ENCODE measurements around the gene COL18A1.

The COL18A1 gene

DNA sequence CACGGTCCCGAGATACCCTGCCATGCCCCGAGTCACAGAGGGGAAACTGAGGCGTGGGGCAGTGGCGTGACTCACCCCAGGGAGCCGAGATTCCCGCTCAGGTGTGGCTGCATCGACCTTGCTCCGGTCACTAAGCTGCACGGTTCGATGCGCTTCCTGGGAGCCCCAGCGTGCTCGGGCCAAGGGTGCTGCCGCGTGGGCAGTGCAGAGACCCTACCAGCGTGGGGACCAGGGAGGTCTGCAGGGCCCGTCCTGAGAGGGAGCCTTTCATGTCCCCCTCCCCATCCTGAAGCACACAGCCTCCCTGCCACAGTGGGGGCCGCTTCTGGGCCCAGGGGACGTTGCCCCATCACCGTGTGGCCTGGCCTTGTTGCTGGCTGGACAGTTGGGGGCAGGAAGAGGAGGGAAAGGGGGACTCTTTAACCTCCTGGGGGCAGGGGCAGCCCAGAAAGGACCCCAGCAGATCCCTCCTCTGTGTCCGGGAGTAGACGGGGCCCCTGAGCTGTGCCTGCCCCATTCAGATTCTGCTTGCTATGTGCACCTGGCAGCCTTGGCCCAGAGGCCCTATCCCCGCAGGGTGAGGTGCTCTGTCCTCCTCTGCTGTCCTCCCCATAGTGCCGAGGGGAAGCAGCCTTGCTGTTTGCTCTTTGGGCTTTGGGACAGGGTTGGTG lies 52.3 kb downstream of the COL18A1 start:
- ATAC-seq: no peak
- TF ChIP-seq ISL1 (CRISPR knock-in tag; IDR thresholded peaks at IDR 0.05) (no peak), ZFP30 (CRISPR knock-in tag; IDR thresholded peaks at IDR 0.05) (no peak), BACH2 (CRISPR knock-in tag; IDR thresholded peaks at IDR 0.05; ENCODE audit: borderline replicate concordance) (no peak), ZNF8 (CRISPR knock-in tag; IDR thresholded peaks at IDR 0.05) (no peak), TOX (CRISPR knock-in tag; IDR thresholded peaks at IDR 0.05; ENCODE audit: borderline replicate concordance) (no peak), CSDC2 (CRISPR knock-in tag; IDR thresholded peaks at IDR 0.05) (no peak), ZNF565 (CRISPR knock-in tag; conservative IDR thresholded peaks at IDR 0.05; ENCODE audit: low read depth) (no peak)
- TF ChIP-seq, protein P1, sequence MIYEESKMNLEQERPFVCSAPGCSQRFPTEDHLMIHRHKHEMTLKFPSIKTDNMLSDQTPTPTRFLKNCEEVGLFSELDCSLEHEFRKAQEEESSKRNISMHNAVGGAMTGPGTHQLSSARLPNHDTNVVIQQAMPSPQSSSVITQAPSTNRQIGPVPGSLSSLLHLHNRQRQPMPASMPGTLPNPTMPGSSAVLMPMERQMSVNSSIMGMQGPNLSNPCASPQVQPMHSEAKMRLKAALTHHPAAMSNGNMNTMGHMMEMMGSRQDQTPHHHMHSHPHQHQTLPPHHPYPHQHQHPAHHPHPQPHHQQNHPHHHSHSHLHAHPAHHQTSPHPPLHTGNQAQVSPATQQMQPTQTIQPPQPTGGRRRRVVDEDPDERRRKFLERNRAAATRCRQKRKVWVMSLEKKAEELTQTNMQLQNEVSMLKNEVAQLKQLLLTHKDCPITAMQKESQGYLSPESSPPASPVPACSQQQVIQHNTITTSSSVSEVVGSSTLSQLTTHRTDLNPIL (CRISPR knock-in tag; IDR thresholded peaks at IDR 0.05; ENCODE audit: low read depth): no peak
- TF ChIP-seq, protein P2, sequence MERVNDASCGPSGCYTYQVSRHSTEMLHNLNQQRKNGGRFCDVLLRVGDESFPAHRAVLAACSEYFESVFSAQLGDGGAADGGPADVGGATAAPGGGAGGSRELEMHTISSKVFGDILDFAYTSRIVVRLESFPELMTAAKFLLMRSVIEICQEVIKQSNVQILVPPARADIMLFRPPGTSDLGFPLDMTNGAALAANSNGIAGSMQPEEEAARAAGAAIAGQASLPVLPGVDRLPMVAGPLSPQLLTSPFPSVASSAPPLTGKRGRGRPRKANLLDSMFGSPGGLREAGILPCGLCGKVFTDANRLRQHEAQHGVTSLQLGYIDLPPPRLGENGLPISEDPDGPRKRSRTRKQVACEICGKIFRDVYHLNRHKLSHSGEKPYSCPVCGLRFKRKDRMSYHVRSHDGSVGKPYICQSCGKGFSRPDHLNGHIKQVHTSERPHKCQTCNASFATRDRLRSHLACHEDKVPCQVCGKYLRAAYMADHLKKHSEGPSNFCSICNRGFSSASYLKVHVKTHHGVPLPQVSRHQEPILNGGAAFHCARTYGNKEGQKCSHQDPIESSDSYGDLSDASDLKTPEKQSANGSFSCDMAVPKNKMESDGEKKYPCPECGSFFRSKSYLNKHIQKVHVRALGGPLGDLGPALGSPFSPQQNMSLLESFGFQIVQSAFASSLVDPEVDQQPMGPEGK (CRISPR knock-in tag; IDR thresholded peaks at IDR 0.05; ENCODE audit: borderline replicate concordance): no peak

DNA sequence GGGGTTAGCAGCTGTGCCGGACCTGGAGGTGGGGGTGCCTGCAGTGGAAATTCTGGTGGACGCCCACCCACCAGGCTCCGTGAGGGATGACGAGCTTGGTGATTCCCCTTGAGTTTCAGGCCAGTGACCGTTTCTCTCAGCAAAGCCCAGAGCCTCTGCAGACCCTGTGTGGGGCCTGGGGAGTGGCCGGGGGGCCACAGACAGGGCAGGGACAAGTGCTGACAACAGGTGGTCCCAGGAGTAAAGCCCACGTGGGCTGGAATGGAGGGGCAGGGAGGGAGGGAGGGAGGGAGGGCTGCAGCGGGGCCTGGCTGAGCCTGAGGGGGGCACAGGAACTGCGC lies 52.8 kb downstream of the COL18A1 start:
- no peak for TF ChIP-seq SNAI2 (CRISPR knock-in tag; IDR thresholded peaks at IDR 0.05)
- ATAC-seq: no peak

DNA sequence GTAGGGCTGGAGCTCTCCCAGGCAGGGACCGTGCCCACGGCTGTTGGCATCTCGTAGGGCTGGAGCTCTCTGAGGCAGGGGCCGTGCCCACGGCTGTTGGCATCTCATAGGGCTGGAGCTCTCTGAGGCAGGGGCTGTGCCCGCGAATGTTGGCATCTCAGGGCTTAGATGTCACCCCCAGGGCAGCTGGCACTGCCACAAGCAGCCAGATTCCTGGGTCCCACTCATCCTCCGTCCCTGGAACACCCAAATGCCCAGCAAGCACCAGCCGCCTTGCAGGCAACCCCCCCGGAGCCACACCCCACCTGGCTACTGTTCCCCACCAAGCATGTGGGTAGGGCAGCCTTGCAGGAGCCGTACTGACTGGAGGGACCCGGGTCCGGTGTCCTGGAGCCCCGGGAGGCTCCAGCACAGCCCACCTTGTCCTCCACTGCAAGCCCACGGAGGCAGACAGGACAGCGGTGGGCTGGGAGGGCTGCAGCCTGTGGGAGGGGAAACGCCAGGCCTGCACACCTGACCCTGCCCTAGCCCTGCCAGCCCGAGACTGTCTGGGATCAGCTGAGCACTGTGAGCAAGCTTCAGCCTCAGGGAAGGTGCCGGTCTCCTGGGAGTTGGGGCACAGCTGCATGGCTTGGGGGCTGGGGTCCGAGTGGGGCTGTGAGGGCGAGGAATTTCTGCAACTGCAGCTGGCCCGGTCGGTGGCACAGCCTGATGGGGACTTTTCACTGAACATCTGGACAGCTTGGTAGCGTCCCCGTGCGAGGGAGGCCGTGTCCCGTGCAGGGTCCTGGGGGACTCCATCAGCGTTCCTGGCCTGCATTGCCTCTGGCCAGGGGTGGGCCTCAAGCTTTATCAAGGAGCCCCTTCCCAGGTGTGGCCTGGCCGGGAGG lies 53.6 kb downstream of the COL18A1 start:
- no peak for TF ChIP-seq ZNF565 (CRISPR knock-in tag; conservative IDR thresholded peaks at IDR 0.05; ENCODE audit: low read depth)
- no peak for TF ChIP-seq SNAI2 (CRISPR knock-in tag; IDR thresholded peaks at IDR 0.05)
- TF ChIP-seq ISL1 (CRISPR knock-in tag; IDR thresholded peaks at IDR 0.05): no peak
- TF ChIP-seq ARNTL (CRISPR knock-in tag; IDR thresholded peaks at IDR 0.05; ENCODE audit: borderline replicate concordance, low read depth): no peak
- no peak for TF ChIP-seq BACH2 (CRISPR knock-in tag; IDR thresholded peaks at IDR 0.05; ENCODE audit: borderline replicate concordance)
- no peak for TF ChIP-seq ZFP3 (CRISPR knock-in tag; IDR thresholded peaks at IDR 0.05)
- TF ChIP-seq, protein P3, sequence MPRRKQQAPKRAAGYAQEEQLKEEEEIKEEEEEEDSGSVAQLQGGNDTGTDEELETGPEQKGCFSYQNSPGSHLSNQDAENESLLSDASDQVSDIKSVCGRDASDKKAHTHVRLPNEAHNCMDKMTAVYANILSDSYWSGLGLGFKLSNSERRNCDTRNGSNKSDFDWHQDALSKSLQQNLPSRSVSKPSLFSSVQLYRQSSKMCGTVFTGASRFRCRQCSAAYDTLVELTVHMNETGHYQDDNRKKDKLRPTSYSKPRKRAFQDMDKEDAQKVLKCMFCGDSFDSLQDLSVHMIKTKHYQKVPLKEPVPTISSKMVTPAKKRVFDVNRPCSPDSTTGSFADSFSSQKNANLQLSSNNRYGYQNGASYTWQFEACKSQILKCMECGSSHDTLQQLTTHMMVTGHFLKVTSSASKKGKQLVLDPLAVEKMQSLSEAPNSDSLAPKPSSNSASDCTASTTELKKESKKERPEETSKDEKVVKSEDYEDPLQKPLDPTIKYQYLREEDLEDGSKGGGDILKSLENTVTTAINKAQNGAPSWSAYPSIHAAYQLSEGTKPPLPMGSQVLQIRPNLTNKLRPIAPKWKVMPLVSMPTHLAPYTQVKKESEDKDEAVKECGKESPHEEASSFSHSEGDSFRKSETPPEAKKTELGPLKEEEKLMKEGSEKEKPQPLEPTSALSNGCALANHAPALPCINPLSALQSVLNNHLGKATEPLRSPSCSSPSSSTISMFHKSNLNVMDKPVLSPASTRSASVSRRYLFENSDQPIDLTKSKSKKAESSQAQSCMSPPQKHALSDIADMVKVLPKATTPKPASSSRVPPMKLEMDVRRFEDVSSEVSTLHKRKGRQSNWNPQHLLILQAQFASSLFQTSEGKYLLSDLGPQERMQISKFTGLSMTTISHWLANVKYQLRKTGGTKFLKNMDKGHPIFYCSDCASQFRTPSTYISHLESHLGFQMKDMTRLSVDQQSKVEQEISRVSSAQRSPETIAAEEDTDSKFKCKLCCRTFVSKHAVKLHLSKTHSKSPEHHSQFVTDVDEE (CRISPR knock-in tag; IDR thresholded peaks at IDR 0.05): no peak
- no peak for TF ChIP-seq ZNF70 (CRISPR knock-in tag; IDR thresholded peaks at IDR 0.05)
- TF ChIP-seq, protein P4, sequence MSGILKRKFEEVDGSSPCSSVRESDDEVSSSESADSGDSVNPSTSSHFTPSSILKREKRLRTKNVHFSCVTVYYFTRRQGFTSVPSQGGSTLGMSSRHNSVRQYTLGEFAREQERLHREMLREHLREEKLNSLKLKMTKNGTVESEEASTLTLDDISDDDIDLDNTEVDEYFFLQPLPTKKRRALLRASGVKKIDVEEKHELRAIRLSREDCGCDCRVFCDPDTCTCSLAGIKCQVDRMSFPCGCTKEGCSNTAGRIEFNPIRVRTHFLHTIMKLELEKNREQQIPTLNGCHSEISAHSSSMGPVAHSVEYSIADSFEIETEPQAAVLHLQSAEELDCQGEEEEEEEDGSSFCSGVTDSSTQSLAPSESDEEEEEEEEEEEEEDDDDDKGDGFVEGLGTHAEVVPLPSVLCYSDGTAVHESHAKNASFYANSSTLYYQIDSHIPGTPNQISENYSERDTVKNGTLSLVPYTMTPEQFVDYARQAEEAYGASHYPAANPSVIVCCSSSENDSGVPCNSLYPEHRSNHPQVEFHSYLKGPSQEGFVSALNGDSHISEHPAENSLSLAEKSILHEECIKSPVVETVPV (CRISPR knock-in tag; IDR thresholded peaks at IDR 0.05): no peak
- no peak for TF ChIP-seq ZC3H10 (CRISPR knock-in tag; IDR thresholded peaks at IDR 0.05)
- no peak for TF ChIP-seq PPARA (CRISPR knock-in tag; IDR thresholded peaks at IDR 0.05; ENCODE audit: borderline replicate concordance)
- TF ChIP-seq ZFP30 (CRISPR knock-in tag; IDR thresholded peaks at IDR 0.05): no peak
- no peak for TF ChIP-seq CSDC2 (CRISPR knock-in tag; IDR thresholded peaks at IDR 0.05)
- TF ChIP-seq, protein P5, sequence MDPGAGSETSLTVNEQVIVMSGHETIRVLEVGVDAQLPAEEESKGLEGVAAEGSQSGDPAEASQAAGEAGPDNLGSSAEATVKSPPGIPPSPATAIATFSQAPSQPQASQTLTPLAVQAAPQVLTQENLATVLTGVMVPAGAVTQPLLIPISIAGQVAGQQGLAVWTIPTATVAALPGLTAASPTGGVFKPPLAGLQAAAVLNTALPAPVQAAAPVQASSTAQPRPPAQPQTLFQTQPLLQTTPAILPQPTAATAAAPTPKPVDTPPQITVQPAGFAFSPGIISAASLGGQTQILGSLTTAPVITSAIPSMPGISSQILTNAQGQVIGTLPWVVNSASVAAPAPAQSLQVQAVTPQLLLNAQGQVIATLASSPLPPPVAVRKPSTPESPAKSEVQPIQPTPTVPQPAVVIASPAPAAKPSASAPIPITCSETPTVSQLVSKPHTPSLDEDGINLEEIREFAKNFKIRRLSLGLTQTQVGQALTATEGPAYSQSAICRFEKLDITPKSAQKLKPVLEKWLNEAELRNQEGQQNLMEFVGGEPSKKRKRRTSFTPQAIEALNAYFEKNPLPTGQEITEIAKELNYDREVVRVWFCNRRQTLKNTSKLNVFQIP (CRISPR knock-in tag; IDR thresholded peaks at IDR 0.05; ENCODE audit: borderline replicate concordance, low read depth): no peak
- TF ChIP-seq TOX (CRISPR knock-in tag; IDR thresholded peaks at IDR 0.05; ENCODE audit: borderline replicate concordance): no peak
- no peak for ATAC-seq
